GM21723 (cell line): ENCODE measurements around the gene SLC25A23.
A peak's percentile ranks its signal among the peaks of the same experiment; 100 is the strongest.
"Not testable (repeated sequence)": the region's sequence is repeated elsewhere in the genome, so short reads cannot be mapped to it uniquely, and the experiment has no call there.

Experiments
- ATAC-seq: cut with Tn5 transposase; IDR thresholded peaks from one replicate; pipeline ENCODE4 v1.9.1; 2021; ENCODE audit warnings: mild to moderate bottlenecking, moderate library complexity; ENCODE audit not compliant: unreplicated experiment

The SLC25A23 gene

GRCh38 chr19:6406401-6406800 lies 53.2 kb downstream of the SLC25A23 start:
- no peak for ATAC-seq

GRCh38 chr19:6402837-6403608 lies 56.6 kb downstream of the SLC25A23 start:
- ATAC-seq, result no peak

- no peak for ATAC-seq
These were observed 57.5 kb downstream of the SLC25A23 start for GRCh38 chr19:6402058-6402457.

GRCh38 chr19:6400062-6400944 lies 59.3 kb downstream of the SLC25A23 start:
- ATAC-seq, result not testable (repeated sequence)

GRCh38 chr19:6396305-6396704 lies 63.3 kb downstream of the SLC25A23 start:
- no peak for ATAC-seq

- ATAC-seq, result no peak
These were observed 64.8 kb downstream of the SLC25A23 start for GRCh38 chr19:6394831-6395230.

GRCh38 chr19:6393983-6394412 lies 65.6 kb downstream of the SLC25A23 start:
- no peak for ATAC-seq

GRCh38 chr19:6393074-6393982 lies 66.3 kb downstream of the SLC25A23 start, which contains the start of gene GTF2F1:
Gene GTF2F1, minus strand, starts transcription at chr19:6393164. Its CDS starts 169 bp downstream, at chr19:6392995.
- peak; percentile 84 for ATAC-seq

GRCh38 chr19:6392221-6393073 lies 67.1 kb downstream of the SLC25A23 start:
- ATAC-seq, result peak; percentile 6
